A549 (cell line): ENCODE data around the gene TMEM217.

Experiments used
- CTCF ChIP-seq: fragments of >200 bp; sonication (Bioruptor Twin); formaldehyde crosslinking; IDR thresholded peaks from 3 replicates; pipeline ENCODE4 v1.5.1; 2016
- EHMT2 ChIP-seq: fragments of 200-600 bp; sonication (generic); IDR thresholded peaks from 2 replicates; pipeline ENCODE4 v1.6.1; 2016; ENCODE audit warnings: antibody characterized with exemption, low read depth, mild to moderate bottlenecking, moderate library complexity

- no peak for TF ChIP-seq EHMT2
- no peak for TF ChIP-seq CTCF
These were observed 15.7 kb upstream of the TMEM217 start for GRCh38 chr6:37273690-37274089.
